Endodermal cell (in vitro differentiated cells): ENCODE measurements around the gene KHDRBS1. TPM values are rescaled to one million over a fixed set of nuclear protein-coding genes. Genes with fewer than 3 reads are reported as not detected.
"Not testable (repeated sequence)": the region's sequence is repeated elsewhere in the genome, so short reads cannot be mapped to it uniquely, and the experiment has no call there.

Experiments
- DNase-seq: peaks from one replicate; pipeline ENCODE4 v3.0.0-alpha.2; 2017
- H3K27ac ChIP-seq: 2 replicates; pipeline ENCODE4 v1.5.1; 2013; ENCODE audit warnings: mild to moderate bottlenecking, low read depth, low read length, moderate library complexity
- H3K27me3 ChIP-seq: 2 replicates; pipeline ENCODE4 v1.6.1; 2013; ENCODE audit warnings: mild to moderate bottlenecking, low read length, moderate library complexity; ENCODE audit not compliant: insufficient read depth, control insufficient read depth, poor library complexity, severe bottlenecking
- H3K36me3 ChIP-seq: 2 replicates; pipeline ENCODE4 v1.7.0; 2013; ENCODE audit warnings: mild to moderate bottlenecking, low read length, moderate library complexity; ENCODE audit not compliant: control insufficient read depth, insufficient read depth
- H3K4me1 ChIP-seq: one replicate; pipeline ENCODE4 v1.7.0; 2013; ENCODE audit warnings: low read length; ENCODE audit not compliant: control insufficient read depth, insufficient read depth
- H3K4me3 ChIP-seq: 2 replicates; pipeline ENCODE4 v1.5.1; 2013; ENCODE audit warnings: mild to moderate bottlenecking, low read length, moderate library complexity
- H3K9ac ChIP-seq: 2 replicates; pipeline ENCODE4 v1.6.1; 2013; ENCODE audit warnings: mild to moderate bottlenecking, low read length, moderate library complexity; ENCODE audit not compliant: poor library complexity, severe bottlenecking; ENCODE audit errors: extremely low read depth
- H3K9me3 ChIP-seq: 2 replicates; pipeline ENCODE4 v1.6.1; 2013; ENCODE audit warnings: mild to moderate bottlenecking, low read length, moderate library complexity; ENCODE audit not compliant: control insufficient read depth
- H3K27ac Mint-ChIP-seq: 2 replicates; pipeline ENCODE4 v1.8.0; 2020; ENCODE audit warnings: mixed read lengths
- H3K27me3 Mint-ChIP-seq: 2 replicates; pipeline ENCODE4 v1.8.0; 2021; ENCODE audit warnings: mild to moderate bottlenecking, mixed read lengths; ENCODE audit not compliant: insufficient read depth
- H3K36me3 Mint-ChIP-seq: 2 replicates; pipeline ENCODE4 v1.8.0; 2020; ENCODE audit warnings: low read depth, mixed read lengths
- H3K4me1 Mint-ChIP-seq: 2 replicates; pipeline ENCODE4 v1.8.0; 2020; ENCODE audit warnings: mixed read lengths
- H3K4me3 Mint-ChIP-seq: 2 replicates; pipeline ENCODE4 v1.8.0; 2020; ENCODE audit warnings: mild to moderate bottlenecking, moderate library complexity, mixed read lengths
- H3K9me3 Mint-ChIP-seq: 2 replicates; pipeline ENCODE4 v1.8.0; 2020; ENCODE audit warnings: mild to moderate bottlenecking, mixed read lengths
- CTCF ChIP-seq: fragments of 200-600 bp; sonication (generic); conservative IDR thresholded peaks from 2 replicates; pipeline ENCODE4 v1.5.0; 2021; ENCODE audit warnings: antibody characterized with exemption, mild to moderate bottlenecking
- WGBS, 2 experiments: methylation state at CpG; one replicate each; pipeline versions ENCODE4 v1.1.5 to v1.1.7; 2013; ENCODE audit warnings: missing lambda C conversion rate in 2 of 2, mixed read lengths in 1 of 2; ENCODE audit not compliant: insufficient coverage in 1 of 2, insufficient read length in 1 of 2; 5-methylcytosine and 5-hydroxymethylcytosine counted together
- total RNA-seq, 2 donors: library from RNA; stranded (reverse); fragmentation: NEBNext Ultra II Directional in 1 of 2; extraction: Animal tissue kit (Norgen Biotek cat#: 25700) in 1 of 2; gene quantifications; 2 replicates in 1 of 2; 3 replicates in 1 of 2; pipeline ENCODE4 v1.2.1, GENCODE V29; 2021

KHDRBS1 gene
- total RNA-seq, 2 donors from 2014 or later: 201 to 235 TPM

- Histone ChIP-seq H3K36me3 (no peaks in the 10 kb centered on the region), H3K9ac (no peak overlapping the region), H3K9me3 (no peaks in the 10 kb centered on the region), H3K4me1 (no peaks in the 10 kb centered on the region), H3K27me3 (no peaks in the 10 kb centered on the region), H3K4me3 (no peak overlapping the region), H3K27ac (no peak overlapping the region)
- Mint-ChIP-seq H3K4me1 (peaks cover 17% of the 10 kb centered on the region), H3K27me3 (peaks cover 2% of the 10 kb centered on the region), H3K4me3 (no peak overlapping the region), H3K9me3 (no peaks in the 10 kb centered on the region), H3K27ac (no peak overlapping the region), H3K36me3 (no peaks in the 10 kb centered on the region)
- no peak for DNase-seq
- no peak for TF ChIP-seq CTCF
- 90% methylated on average over 3 of the region's 3 CpGs for WGBS, 2 experiments
Observed at GRCh38 chr1:31989964-31990363, 23.7 kb upstream of the KHDRBS1 start.

- H3K4me1 ChIP-seq: no peaks in the 10 kb centered on the region
- H3K27ac Mint-ChIP-seq: no peak overlapping the region
- H3K9me3 ChIP-seq: no peaks in the 10 kb centered on the region
- no peak overlapping the region for H3K4me3 Mint-ChIP-seq
- H3K27ac ChIP-seq: no peak overlapping the region
- no peak overlapping the region for H3K9ac ChIP-seq
- no peak for DNase-seq
- no peak overlapping the region for H3K4me3 ChIP-seq
- TF ChIP-seq CTCF: no peak
- H3K9me3 Mint-ChIP-seq: no peaks in the 10 kb centered on the region
- peaks cover 12% of the 10 kb centered on the region for H3K4me1 Mint-ChIP-seq
- no peaks in the 10 kb centered on the region for H3K36me3 ChIP-seq
- no peaks in the 10 kb centered on the region for H3K36me3 Mint-ChIP-seq
- no CpG with 5 or more reads among the region's 1 CpG for WGBS, 2 experiments
- no peaks in the 10 kb centered on the region for H3K27me3 ChIP-seq
- H3K27me3 Mint-ChIP-seq: peaks cover 2% of the 10 kb centered on the region
Observed at GRCh38 chr1:31991182-31991581, 22.5 kb upstream of the KHDRBS1 start.

GRCh38 chr1:31995263-31995662 is 18.4 kb upstream of the KHDRBS1 start:
- Mint-ChIP-seq H3K4me3 (no peak overlapping the region), H3K36me3 (no peaks in the 10 kb centered on the region), H3K4me1 (no peaks in the 10 kb centered on the region), H3K27ac (no peak overlapping the region), H3K27me3 (no peaks in the 10 kb centered on the region), H3K9me3 (no peaks in the 10 kb centered on the region)
- Histone ChIP-seq H3K27ac (no peak overlapping the region), H3K9ac (no peak overlapping the region), H3K36me3 (no peaks in the 10 kb centered on the region), H3K9me3 (no peaks in the 10 kb centered on the region), H3K4me1 (no peaks in the 10 kb centered on the region), H3K4me3 (no peak overlapping the region), H3K27me3 (no peaks in the 10 kb centered on the region)
- no peak for TF ChIP-seq CTCF
- no peak for DNase-seq
- 87% methylated on average over 3 of the region's 3 CpGs; no CpG with 5 or more reads in 1 of the 2 experiments for WGBS, 2 experiments

- not testable (repeated sequence) for H3K9me3 ChIP-seq, H3K4me1 ChIP-seq, H3K4me1 Mint-ChIP-seq, H3K36me3 ChIP-seq, H3K4me3 Mint-ChIP-seq, H3K9ac ChIP-seq, DNase-seq, H3K27ac ChIP-seq, H3K27ac Mint-ChIP-seq, H3K36me3 Mint-ChIP-seq, H3K27me3 ChIP-seq, H3K27me3 Mint-ChIP-seq, H3K4me3 ChIP-seq, H3K9me3 Mint-ChIP-seq
- 92 to 100% methylated on average over 1 to 3 of the region's 5 CpGs for WGBS, 2 experiments
Observed at GRCh38 chr1:31996121-31996520, 17.5 kb upstream of the KHDRBS1 start.
